Nucleus accumbens (tissue), 56 donors: Measurements from ENCODE around the gene IL3RA.
"Not testable (repeated sequence)": the region's sequence is repeated elsewhere in the genome, so short reads cannot be mapped to it uniquely, and the experiment has no call there.

ENCODE experiments used
- DNase-seq, 56 donors: peaks; one replicate each; lab custom pipeline; 2025; lab: John Stamatoyannopoulos, UW

Gene IL3RA

DNA sequence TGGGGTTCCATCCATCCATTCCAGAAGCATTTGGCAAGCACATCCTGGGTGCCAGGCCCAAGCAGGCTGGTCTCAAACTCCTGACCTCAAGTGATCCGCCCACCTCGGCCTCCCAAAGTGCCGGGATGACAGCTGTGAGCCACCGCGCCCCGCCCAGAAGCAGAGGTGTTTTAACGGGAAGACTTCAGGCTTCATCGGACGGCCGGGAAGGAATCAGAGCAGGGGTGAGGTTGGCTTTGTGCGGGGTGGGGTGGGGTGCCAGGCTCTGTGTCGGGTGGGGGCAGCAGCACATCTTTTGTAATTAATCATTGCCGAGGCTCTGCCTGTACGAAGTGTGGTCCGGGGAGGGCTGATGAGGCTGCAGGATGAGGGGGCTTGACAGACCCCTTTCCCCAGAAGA is 60.4 kb downstream of the IL3RA start:
- no peak for DNase-seq

DNA sequence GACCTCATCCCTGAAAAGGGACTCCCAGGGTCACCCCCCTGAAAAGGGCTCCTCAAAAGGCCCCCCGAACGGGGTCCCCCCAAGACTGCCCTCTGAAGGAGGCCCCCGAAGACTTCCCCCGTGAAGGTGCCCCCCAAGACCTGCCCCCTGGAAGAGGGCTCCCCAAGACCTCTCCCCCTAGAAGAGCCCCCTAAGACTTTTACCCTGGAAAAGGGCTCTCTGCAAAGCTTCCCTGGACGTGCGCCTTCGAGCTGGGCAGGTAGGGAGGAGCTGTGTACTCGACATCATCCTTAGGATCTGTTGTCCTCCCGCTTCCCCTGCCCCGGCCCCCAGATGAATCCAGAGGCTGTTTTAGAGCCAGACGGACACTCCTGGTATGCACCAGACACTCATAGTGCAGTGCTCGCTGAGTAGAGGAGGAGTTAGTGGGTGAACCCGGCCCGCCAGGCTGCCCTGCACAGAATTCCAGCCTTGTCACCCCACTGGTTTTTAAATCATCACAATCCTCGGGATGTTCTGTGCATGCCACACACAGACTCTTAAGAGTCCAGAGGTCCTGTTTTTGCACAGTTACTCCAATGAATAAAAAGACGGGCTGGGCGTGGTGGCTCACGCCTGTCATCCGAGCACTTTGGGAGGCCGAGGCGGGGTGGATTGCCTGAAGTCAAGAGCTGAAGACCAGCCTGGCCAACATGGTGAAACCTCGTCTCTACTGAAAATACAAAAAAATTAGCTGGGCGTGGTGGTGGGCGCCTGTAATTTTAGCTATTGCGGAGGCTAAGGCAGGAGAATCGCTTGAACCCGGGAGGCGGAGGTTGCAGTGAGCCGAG is 61.1 kb downstream of the IL3RA start:
- DNase-seq = no peak

DNA sequence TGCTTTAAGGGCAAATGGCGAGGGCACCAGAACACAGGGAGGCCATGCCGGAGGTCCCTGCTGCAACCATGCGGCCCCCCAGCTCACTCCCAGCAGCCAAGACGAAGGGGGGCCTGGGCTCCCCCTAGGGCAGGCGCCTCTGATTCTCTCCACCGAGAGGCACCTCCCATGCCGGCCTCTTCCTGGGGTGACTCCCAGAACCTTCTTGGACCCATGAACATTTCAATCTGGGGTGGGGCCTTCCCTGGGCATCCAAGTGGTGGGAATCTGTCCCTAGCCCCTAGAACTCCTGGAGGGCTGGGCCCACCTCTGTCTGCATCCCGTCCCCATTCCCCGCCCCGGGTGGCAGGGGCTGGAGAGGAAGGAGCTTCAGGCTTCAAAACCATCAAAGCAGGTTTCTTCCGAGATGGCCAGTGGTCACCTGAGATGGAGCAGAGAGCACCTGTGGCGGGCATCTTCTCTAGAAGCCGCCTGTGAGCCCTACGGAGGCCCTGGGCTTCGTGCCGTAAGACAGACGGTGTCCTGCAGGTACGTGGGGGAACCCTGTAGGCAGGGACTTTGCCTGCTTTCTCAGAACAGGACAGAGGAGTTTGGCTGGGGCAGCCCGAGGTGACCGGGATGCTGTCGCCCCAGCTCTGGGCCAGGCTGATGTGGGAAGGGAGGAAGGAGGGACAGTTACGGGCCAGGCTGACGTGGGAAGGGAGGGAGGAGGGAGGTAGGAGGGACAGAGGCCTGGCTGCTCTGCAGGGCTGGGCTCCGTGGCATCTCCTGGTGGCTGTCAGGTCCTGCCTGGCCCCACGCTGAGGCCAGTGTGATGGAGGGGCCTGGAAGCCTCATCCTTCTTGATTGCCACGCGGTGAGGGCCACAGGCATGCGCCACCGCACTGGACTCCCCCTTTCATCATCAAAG is 62.1 kb downstream of the IL3RA start:
- no peak for DNase-seq

DNA sequence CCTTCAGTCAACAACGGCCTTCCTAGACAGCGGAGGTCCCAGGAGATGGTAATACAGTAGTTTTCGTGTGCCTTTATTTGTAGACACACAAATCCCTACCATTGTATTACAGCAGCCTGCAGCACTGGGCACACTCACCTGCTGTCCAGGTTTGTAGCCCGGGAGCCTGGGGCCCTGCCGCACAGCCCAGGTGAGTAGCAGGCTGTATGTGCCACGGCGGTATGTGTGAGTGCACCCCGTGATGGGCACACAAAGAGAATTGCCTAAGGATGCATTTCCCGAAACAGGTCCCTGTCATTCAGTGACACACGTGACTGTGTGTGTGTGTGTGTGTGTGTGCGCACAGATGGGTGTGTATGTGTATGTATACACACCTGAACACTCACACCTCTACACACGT is 63.5 kb downstream of the IL3RA start:
- no peak for DNase-seq

DNA sequence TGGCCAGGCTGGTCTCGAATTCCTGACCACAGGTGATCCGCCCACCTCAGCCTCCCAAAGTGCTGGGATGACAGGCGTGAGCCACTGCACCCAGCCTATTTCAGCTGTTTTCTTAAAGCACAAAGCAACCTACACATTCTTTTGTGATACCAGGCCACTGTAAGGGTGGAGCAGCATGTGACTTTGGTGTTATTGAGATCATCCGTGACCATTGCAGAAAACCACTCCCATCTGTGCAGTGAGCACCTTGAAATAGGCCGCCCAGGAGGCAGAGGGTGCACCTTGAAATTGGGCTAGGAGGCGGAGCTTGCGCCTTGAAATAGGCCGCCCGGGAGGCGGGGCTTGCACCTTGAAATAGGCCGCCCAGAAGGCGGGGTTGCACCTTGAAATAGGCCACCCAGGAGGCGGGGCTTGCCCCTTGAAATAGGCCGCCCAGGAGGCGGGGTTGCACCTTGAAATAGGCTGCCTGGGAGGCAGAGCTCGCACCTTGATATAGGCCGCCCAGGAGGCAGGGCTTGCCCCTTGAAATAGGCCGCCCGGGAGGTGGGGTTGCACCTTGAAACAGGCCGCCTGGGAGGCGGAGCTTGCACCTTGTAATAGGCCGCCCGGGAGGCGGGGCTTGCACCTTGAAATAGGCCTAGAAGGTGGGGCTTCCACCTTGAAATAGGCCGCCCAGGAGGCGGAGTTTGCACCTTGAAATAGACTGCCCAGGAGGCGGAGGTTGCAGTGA is 64.3 kb downstream of the IL3RA start:
- DNase-seq = no peak

DNA sequence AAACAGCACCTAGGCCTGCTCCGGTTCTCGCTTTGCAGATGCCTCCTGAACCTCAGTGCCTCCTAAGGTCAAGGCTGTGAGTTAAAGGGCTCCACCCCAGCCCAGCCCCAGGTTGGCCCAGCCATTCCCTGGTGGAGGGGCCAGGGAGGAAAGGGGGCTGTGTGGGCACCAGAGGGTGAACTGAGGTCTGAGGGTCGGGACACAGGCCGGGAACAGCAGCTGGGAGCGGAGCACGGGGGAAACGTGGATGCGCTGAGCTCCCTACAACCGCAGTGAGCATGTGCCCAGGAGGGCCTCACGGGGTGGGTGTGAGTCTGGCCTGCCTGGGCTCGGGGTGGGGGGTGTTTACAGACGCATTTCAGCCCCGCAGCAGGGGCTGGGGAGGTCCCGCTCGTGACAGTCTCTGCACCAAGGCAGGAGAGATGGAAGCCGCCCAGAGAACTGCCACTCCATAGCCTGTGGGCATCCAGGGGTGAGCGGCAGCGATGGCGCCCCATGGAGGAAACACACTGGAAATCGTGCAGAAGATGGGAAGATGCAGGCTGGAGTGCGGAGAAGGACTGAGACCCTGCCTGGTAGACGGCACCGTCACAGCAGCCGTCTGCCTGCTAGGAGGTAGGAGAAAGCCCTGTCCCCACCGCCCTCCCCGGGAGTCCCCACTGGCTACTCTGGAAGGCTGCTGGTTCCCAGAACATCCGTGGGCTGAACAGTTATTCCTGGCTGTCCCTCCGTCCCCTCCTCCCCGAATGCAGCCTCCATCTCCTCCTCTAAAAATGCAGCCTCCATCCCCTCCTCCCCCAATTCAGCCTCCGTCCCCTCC is 65.2 kb downstream of the IL3RA start:
- no peak for DNase-seq

DNA sequence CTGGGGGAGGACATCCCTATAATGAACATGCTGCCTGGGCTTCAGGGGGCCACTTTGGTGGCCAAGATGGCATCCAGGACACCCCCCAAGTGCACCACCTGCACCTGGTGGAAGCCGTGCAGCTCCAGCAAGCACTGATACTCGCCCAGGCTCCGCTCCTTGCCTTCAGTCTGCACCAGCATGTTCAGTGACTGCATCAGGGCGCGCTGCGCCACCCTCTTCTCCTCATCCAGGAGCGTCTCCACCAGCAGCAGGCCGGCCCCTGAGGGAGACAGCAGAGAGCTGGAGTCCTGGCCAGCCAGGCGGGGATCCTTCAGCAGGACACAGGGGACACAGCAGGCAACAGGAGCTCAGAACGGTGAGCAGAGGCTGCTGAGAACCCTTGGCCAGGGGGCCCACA is 66.6 kb downstream of the IL3RA start:
- DNase-seq = no peak

DNA sequence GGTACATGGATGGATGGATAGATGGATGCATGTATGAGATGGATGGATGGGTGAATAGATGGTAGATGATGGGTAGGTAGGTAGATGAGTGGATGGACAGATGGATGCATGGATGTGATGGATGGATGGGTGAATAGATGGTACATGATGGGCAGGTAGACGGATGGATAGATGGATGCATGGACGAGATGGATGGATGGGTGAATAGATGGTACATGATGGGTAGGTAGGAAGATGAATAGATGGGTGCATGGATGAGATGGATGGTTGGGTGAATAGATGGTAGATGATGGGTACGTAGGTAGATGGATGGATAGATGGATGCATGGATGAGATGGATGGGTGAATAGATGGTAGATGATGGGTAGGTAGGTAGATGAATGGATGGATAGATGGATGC is 67.3 kb downstream of the IL3RA start:
- DNase-seq = not testable (repeated sequence)

DNA sequence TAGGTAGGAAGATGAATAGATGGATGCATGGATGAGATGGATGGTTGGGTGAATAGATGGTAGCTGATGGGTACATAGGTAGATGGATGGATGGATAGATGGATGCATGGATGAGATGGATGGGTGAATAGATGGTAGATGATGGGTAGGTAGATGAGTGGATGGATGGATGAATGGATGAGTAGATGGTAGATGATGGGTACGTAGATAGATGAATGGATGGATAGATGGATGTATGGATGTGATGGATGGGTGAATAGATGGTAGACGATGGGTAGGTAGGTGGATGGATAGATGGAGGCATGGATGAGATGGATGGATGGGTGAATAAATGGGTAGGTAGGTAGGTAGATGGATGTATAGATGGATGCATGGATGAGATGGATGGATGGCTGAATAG is 69.2 kb downstream of the IL3RA start:
- DNase-seq = not testable (repeated sequence)

DNA sequence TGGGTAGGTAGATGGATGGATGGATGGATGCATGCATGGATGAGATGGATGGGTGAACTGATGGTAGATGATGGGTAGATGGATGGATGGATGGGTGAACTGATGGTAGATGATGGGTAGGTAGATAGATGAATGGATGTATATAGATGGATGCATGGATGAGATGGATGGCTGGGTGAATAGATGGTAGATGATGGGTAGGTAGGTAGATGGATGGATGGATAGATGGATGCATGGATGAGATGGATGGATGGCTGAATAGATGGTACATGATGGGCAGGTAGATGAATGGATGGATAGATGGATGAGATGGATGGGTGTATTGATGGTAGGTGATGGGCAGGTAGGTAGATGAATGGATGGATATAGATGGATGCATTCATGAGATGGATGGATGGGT is 70.5 kb downstream of the IL3RA start:
- no peak for DNase-seq

DNA sequence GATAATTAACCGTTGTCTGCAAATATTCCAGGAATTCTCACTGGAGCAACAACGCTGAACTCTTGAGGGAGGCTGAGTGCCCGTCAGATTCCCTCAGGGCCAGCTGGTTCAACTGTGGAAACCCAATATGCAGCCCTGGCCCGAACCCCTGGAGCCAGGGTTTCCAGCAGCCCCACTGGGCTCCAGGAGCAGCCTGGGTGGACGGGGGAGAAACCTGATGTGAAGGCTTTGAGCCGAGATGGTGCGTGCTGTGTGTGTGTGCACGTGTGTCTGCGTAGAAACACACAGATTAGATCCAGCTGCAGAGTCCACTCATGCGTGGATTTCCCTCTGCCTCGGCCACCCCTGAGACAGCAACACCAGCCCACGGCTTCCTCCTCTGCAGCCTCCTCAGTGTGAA is 74.7 kb downstream of the IL3RA start:
- no peak for DNase-seq

DNA sequence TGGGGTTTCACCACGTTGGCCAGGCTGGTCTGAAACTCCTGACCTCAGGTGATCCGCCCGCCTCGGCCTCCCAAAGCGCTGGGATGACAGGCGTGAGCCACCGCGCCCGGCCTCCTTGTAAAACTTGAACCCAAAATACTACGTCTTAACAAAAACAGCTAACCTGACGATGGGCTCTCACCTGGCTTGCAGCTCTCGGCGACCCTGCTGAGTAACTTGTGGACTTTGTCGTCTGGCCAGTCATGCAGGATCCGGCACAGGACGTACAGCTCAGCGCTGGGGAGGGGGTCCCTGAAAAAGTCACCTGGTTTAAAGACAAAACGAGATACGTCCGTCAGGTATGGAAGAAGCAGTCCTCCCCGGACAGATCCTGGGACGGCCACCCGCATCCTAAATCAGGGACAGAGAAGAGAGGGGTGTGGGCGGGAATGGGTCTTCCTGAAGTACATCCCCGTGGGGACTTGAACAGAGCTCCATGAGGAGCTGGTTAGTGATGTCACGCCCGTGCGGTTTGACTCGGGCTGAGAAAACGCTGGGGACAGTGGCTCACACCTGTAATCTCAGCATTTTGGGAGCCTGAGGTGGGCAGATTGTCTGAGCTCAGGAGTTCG is 76.1 kb downstream of the IL3RA start:
- DNase-seq = no peak

DNA sequence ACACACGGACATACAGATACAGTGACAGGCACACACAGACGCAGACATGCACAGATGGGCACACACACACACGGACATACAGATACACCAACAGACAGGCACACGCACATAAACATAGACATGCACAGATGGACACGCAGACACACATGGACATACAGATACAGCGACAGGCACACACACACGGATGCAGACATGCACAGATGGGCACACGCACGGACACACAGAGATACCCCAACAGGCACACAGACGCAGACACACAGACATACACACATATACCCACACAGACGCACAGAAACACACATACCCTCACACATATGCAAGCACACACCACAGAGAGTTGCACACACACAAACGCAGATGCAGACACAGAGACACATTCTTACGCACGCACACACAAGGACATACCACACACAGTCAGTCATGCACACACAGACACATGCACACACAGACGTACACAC is 79.8 kb downstream of the IL3RA start:
- no peak for DNase-seq

DNA sequence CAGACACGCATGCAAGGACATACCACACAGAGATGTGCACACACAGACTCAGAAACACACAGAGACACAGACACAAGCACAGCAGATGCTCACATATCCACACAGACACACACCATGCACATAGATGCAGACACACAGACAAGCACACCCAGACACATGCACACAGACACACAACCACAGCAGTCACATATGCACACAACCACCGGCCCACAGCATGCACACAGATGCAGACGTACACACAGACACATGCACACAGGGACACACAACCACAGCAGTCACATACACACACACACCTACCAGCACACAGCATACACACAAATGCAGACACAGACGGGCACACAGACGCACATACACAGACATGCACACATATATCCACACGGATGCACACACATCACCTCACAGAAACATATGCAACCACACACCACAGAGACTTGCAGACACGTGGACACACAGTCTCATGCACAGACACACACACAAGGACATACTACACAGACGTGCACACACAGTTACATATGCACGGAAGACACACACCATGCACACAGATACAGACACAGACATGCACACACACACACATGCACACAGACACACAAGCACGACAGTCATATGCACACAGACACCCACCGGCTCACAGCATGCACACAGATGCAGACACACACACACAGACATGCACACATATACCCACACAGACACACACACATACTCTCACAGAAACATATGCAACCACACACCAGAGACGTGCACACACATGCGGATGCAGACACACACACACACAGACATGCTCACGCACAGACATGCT is 80.6 kb downstream of the IL3RA start:
- DNase-seq = no peak

DNA sequence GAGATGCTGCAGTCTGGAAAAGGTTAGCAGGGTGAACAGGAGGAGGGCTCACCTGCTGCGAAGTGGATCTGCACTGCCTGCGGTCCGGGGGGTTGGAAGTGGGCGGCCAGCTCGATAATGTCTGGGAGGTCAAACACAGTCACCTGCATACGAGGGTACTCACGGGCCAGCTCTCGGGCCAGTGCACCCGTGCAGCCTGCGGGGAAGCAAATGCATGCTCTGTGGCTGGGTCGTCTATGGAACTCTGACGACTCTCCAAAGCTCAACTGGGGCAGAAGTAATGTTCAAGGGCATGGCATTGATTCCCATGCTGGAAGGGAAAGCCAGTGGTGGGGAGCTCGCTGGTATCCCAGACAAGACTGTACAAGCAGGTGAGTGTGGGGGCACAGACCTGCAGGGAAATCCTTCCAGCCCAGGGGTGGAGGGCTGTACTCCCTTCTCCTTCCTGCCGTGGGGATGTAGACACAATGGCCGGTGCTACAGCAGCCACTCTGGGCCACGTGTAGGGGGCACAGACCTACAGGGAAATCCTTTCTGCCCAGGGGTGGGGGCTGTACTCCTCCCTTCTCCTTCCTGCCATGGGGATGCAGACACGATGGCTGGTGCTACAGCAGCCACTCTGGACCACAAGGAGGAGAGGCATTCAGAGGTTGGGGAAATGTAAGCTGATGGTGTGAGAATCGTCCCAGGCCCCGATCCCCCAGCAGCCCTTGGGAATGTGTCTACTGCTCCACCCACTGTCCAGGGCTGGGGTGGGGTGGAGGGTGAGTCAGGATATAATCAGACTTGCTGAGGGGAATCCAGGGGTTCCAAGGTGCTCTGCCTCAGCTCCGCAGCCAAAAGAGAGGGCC is 81.6 kb downstream of the IL3RA start:
- no peak for DNase-seq

DNA sequence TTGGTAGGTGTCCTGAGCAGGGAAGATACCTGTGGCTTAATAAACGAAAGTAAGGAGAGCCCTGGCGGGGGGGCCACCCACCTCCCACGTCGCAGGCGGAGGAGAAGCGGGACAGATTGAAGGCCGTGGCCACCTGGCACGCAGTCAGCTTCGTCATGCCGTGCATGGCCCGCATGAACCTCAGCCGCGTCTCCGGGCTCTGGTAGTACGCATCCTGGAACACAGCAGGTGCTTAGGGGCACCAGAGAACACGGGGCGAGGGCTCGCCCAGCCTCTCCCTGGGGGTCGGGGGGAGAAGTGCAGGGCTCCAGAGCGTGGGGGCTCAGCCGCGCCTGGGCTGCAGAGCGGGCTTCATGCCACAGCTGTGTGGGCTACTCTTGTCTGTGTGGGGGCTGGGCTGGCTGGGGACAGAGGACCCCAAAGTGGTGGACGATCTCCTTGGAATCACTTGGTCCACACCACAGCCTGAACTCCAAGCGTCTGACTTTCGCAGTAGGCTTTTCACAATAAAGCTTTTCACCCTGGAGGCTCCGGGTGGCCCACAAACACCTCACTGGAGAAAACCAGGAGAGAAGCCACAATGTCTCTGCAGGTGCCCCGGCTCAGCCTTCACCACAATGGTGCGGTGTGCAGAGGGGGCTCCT is 82.4 kb downstream of the IL3RA start:
- no peak for DNase-seq
